ENCODE results near the gene C2orf69. TPM values are rescaled to one million over a fixed set of nuclear protein-coding genes. Genes with fewer than 3 reads are reported as not detected.

C2orf69 gene
- polyA plus RNA-seq, 3 donors = 5.5 to 9.4 (median 6.9) TPM

- no peaks in the 10 kb centered on the region for H3K9me3 ChIP-seq (replicated peaks in 1 of 2; ENCODE audit: control insufficient read depth in 1 of 2, insufficient read depth in 1 of 2, low read length in 2 of 2)
- H3K4me2 ChIP-seq (replicated peaks; ENCODE audit: extremely low read depth, low read length, poor library complexity, severe bottlenecking) = no peak overlapping the region
- H3K36me3 Mint-ChIP-seq = no peaks in the 10 kb centered on the region
- H3K4me3 Mint-ChIP-seq = no peak overlapping the region
- no peaks in the 10 kb centered on the region for H3K4me1 ChIP-seq (ENCODE audit: control insufficient read depth in 1 of 2, insufficient read depth in 2 of 2, low read length in 2 of 2)
- no peak overlapping the region for H3K9ac ChIP-seq (ENCODE audit: insufficient read depth, low read length, poor library complexity, severe bottlenecking)
- no peaks in the 10 kb centered on the region for H3K79me2 ChIP-seq (ENCODE audit: insufficient read depth, low read length)
- intact Hi-C loops (cut with micrococcal nuclease) = no loop called here
- no peaks in the 10 kb centered on the region for H3K27me3 ChIP-seq (ENCODE audit: control insufficient read depth in 2 of 2, insufficient read depth in 2 of 2, low read length in 2 of 2)
- no peaks in the 10 kb centered on the region for H4K20me1 ChIP-seq (ENCODE audit: insufficient read depth, low read length)
- no peak overlapping the region for H3K27ac ChIP-seq (ENCODE audit: low read depth in 1 of 2, low read length in 2 of 2)
- no peak overlapping the region for H3K4me3 ChIP-seq (replicated peaks in 1 of 3; ENCODE audit: low read depth in 2 of 3, low read length in 3 of 3)
- H3K9me3 Mint-ChIP-seq = peaks cover 0 to 4% (median 0%) of the 10 kb centered on the region in 7 donors
- peaks cover 0 to 4% (median 2%) of the 10 kb centered on the region in 3 donors for H3K27me3 Mint-ChIP-seq (ENCODE audit: low read depth in 3 of 3)
- TF ChIP-seq CTCF (IDR thresholded peaks at IDR 0.05) = no peak
- H2AFZ ChIP-seq (ENCODE audit: insufficient read depth, low read depth, low read length, poor library complexity, severe bottlenecking) = no peak overlapping the region
- 91% methylated on average over 4 of the region's 4 CpGs for WGBS (ENCODE audit: insufficient coverage)
- no peak for DNase-seq
- H3K4me1 Mint-ChIP-seq = no peaks in the 10 kb centered on the region
- H3K36me3 ChIP-seq (replicated peaks in 1 of 2; ENCODE audit: control insufficient read depth in 1 of 2, insufficient read depth in 2 of 2, low read length in 2 of 2) = no peaks in the 10 kb centered on the region
- H3K27ac Mint-ChIP-seq = no peak overlapping the region
Measured at GRCh38 chr2:199902486-199903110, 8.5 kb upstream of the C2orf69 start.

DNA sequence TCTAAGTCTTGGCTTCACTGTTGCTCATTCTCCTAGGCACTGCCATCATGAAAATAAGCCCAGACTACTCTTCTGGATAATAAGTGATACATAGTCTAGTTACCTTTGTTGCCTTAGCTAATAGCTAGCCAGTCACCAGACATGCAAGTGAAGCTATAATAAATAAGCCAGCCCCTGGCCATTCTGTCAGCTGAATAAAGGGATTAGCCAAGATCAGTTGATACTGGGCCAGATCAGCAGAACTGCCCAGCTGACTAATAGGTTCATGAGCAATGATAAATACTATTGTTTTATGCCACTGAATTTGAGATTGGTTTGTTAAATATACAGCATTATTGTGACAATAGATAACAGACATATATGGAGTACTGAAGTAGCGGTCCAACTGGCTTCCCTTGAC lies 8.0 kb upstream of the C2orf69 start:
- no peak overlapping the region for H3K27ac ChIP-seq (ENCODE audit: low read depth in 1 of 2, low read length in 2 of 2)
- H3K4me1 ChIP-seq (ENCODE audit: control insufficient read depth in 1 of 2, insufficient read depth in 2 of 2, low read length in 2 of 2) = no peaks in the 10 kb centered on the region
- Mint-ChIP-seq H3K27ac (no peak overlapping the region), H3K4me3 (no peak overlapping the region), H3K27me3 (ENCODE audit: low read depth in 3 of 3) (peaks cover 0 to 4% (median 2%) of the 10 kb centered on the region in 3 donors), H3K9me3 (peaks cover 0 to 4% (median 0%) of the 10 kb centered on the region in 7 donors), H3K36me3 (no peaks in the 10 kb centered on the region), H3K4me1 (no peaks in the 10 kb centered on the region)
- no peaks in the 10 kb centered on the region for H3K27me3 ChIP-seq (ENCODE audit: control insufficient read depth in 2 of 2, insufficient read depth in 2 of 2, low read length in 2 of 2)
- WGBS (ENCODE audit: insufficient coverage) = no CpG with 5 or more reads among the region's 1 CpG
- no peak overlapping the region for H3K4me2 ChIP-seq (replicated peaks; ENCODE audit: extremely low read depth, low read length, poor library complexity, severe bottlenecking)
- H3K9me3 ChIP-seq (replicated peaks in 1 of 2; ENCODE audit: control insufficient read depth in 1 of 2, insufficient read depth in 1 of 2, low read length in 2 of 2) = no peaks in the 10 kb centered on the region
- no peak for TF ChIP-seq CTCF (IDR thresholded peaks at IDR 0.05)
- no peak overlapping the region for H3K4me3 ChIP-seq (replicated peaks in 1 of 3; ENCODE audit: low read depth in 2 of 3, low read length in 3 of 3)
- no peak overlapping the region for H3K9ac ChIP-seq (ENCODE audit: insufficient read depth, low read length, poor library complexity, severe bottlenecking)
- H3K36me3 ChIP-seq (replicated peaks in 1 of 2; ENCODE audit: control insufficient read depth in 1 of 2, insufficient read depth in 2 of 2, low read length in 2 of 2) = no peaks in the 10 kb centered on the region
- no peak overlapping the region for H2AFZ ChIP-seq (ENCODE audit: insufficient read depth, low read depth, low read length, poor library complexity, severe bottlenecking)
- intact Hi-C loops (cut with micrococcal nuclease) = no loop called here
- H4K20me1 ChIP-seq (ENCODE audit: insufficient read depth, low read length) = no peaks in the 10 kb centered on the region
- H3K79me2 ChIP-seq (ENCODE audit: insufficient read depth, low read length) = no peaks in the 10 kb centered on the region
- no peak for DNase-seq

Data from CD14-positive monocyte (primary cell).